GM18519 (cell line): ENCODE data around the gene TMEM200A.
A peak's percentile ranks its signal among the peaks of the same experiment; 100 is the strongest.
"Not testable (repeated sequence)": the region's sequence is repeated elsewhere in the genome, so short reads cannot be mapped to it uniquely, and the experiment has no call there.

Experiments used
- ATAC-seq: cut with Tn5 transposase; IDR thresholded peaks from one replicate; pipeline ENCODE4 v1.9.1; 2021; ENCODE audit warnings: mild to moderate bottlenecking, moderate library complexity; ENCODE audit not compliant: unreplicated experiment, low FRiP score

TMEM200A gene

GRCh38 chr6:130365166-130366106 is at the start of gene TMEM200A:
TMEM200A (plus strand) TSS chr6:130366017; CDS start chr6:130440423, 74,406 bp downstream.
- ATAC-seq = no peak

- no peak for ATAC-seq
Measured at GRCh38 chr6:130320908-130321307, 44.9 kb upstream of the TMEM200A start.

- peak; percentile 42 for ATAC-seq
Measured at GRCh38 chr6:130322673-130323268, 43.0 kb upstream of the TMEM200A start.

- no peak for ATAC-seq
Measured at GRCh38 chr6:130324657-130325056, 41.2 kb upstream of the TMEM200A start.

GRCh38 chr6:130326496-130326895 is 39.3 kb upstream of the TMEM200A start:
- no peak for ATAC-seq

- ATAC-seq = no peak
Measured at GRCh38 chr6:130337534-130337933, 28.3 kb upstream of the TMEM200A start.

- not testable (repeated sequence) for ATAC-seq
Measured at GRCh38 chr6:130346324-130346723, 19.5 kb upstream of the TMEM200A start.

- no peak for ATAC-seq
Measured at GRCh38 chr6:130354322-130354721, 11.5 kb upstream of the TMEM200A start.

- no peak for ATAC-seq
Measured at GRCh38 chr6:130355572-130355971, 10.2 kb upstream of the TMEM200A start.

- ATAC-seq = no peak
Measured at GRCh38 chr6:130357436-130357835, 8.4 kb upstream of the TMEM200A start.

GRCh38 chr6:130359736-130360135 is 6.1 kb upstream of the TMEM200A start:
- ATAC-seq = no peak

- no peak for ATAC-seq
Measured at GRCh38 chr6:130362128-130362527, 3.7 kb upstream of the TMEM200A start.

GRCh38 chr6:130364224-130364780 is 1.5 kb upstream of the TMEM200A start:
- ATAC-seq = no peak

GRCh38 chr6:130366107-130367005 is 539 bp downstream of the TMEM200A start:
- ATAC-seq = no peak

GRCh38 chr6:130367767-130368166 is 1.9 kb downstream of the TMEM200A start:
- ATAC-seq = no peak

GRCh38 chr6:130368576-130368975 is 2.8 kb downstream of the TMEM200A start:
- no peak for ATAC-seq

GRCh38 chr6:130369831-130370230 is 4.0 kb downstream of the TMEM200A start:
- no peak for ATAC-seq

- no peak for ATAC-seq
Measured at GRCh38 chr6:130371921-130372420, 6.2 kb downstream of the TMEM200A start.

- ATAC-seq = no peak
Measured at GRCh38 chr6:130372786-130373185, 7.0 kb downstream of the TMEM200A start.

- ATAC-seq = no peak
Measured at GRCh38 chr6:130373992-130374391, 8.2 kb downstream of the TMEM200A start.
